Osteoblast (primary cell): Measurements from ENCODE around the gene RHBDD3. TPM values are rescaled to one million over a fixed set of nuclear protein-coding genes. Genes with fewer than 3 reads are reported as not detected.

Experiments
- DNase-seq: peaks from one replicate; pipeline ENCODE4 v3.0.0; 2011; ENCODE audit warnings: low spot score, mixed read lengths; ENCODE audit not compliant: insufficient read length; ENCODE audit errors: missing footprints
- H2AFZ ChIP-seq: 2 replicates; pipeline ENCODE4 v1.6.0; 2011; ENCODE audit warnings: mild to moderate bottlenecking, low read length
- H3K27ac ChIP-seq: 2 replicates; pipeline ENCODE4 v1.5.1; 2011; ENCODE audit warnings: mild to moderate bottlenecking, low read depth, low read length, moderate library complexity
- H3K27me3 ChIP-seq: 2 replicates; pipeline ENCODE4 v1.6.0; 2012; ENCODE audit warnings: mild to moderate bottlenecking, control low read depth, inconsistent platforms, low read length, moderate library complexity; ENCODE audit not compliant: insufficient read depth
- H3K36me3 ChIP-seq: 2 replicates; pipeline ENCODE4 v1.5.1; 2011; ENCODE audit warnings: mild to moderate bottlenecking, low read length, control low read depth, moderate library complexity; ENCODE audit not compliant: insufficient read depth
- H3K4me1 ChIP-seq: 2 replicates; pipeline ENCODE4 v1.5.1; 2011; ENCODE audit warnings: mild to moderate bottlenecking, low read length, control low read depth, moderate library complexity; ENCODE audit not compliant: insufficient read depth
- H3K4me2 ChIP-seq: 2 replicates; pipeline ENCODE4 v1.6.0; 2011; ENCODE audit warnings: mild to moderate bottlenecking, low read length; ENCODE audit not compliant: insufficient read depth
- H3K4me3 ChIP-seq: fragments of 200-600 bp; sonication (generic); 3 replicates; pipeline ENCODE4 v1.5.1; 2012; ENCODE audit warnings: mild to moderate bottlenecking, low read length, inconsistent platforms; ENCODE audit not compliant: insufficient read depth
- H3K79me2 ChIP-seq: 2 replicates; pipeline ENCODE4 v1.6.0; 2012; ENCODE audit warnings: mild to moderate bottlenecking, low read length, control low read depth, inconsistent platforms; ENCODE audit not compliant: insufficient read depth
- H3K9me3 ChIP-seq: 2 replicates; pipeline ENCODE4 v1.5.1; 2011; ENCODE audit warnings: low read depth, low read length, control low read depth
- H4K20me1 ChIP-seq: 2 replicates; pipeline ENCODE4 v1.6.0; 2012; ENCODE audit warnings: mild to moderate bottlenecking, low read length, control low read depth; ENCODE audit not compliant: insufficient read depth
- CTCF ChIP-seq: IDR thresholded peaks from 2 replicates; pipeline ENCODE4 v1.5.1; 2011; ENCODE audit warnings: mild to moderate bottlenecking, low read depth, low read length, moderate library complexity; ENCODE audit errors: extremely low read depth
- total RNA-seq: library from RNA; depleted of rRNA; stranded (reverse); fragments of >200 nt; gene quantifications from 2 replicates; pipeline ENCODE4 v1.2.3, GENCODE V29; 2012

Gene RHBDD3
- total RNA-seq, 1 donor: 25.0 TPM

- Histone ChIP-seq H3K36me3 (no peaks in the 10 kb centered on the region), H3K9me3 (no peaks in the 10 kb centered on the region), H3K4me1 (peaks cover 33% of the 10 kb centered on the region), H4K20me1 (peaks cover 18% of the 10 kb centered on the region), H3K4me2 (no peak overlapping the region), H3K4me3 (no peak overlapping the region), H3K79me2 (peaks cover 28% of the 10 kb centered on the region), H2AFZ (no peak overlapping the region), H3K27me3 (peaks cover 41% of the 10 kb centered on the region), H3K27ac (no peak overlapping the region)
- DNase-seq: peak; percentile 84
- TF ChIP-seq CTCF: no peak
These were observed 44.7 kb upstream of the RHBDD3 start for GRCh38 chr22:29312218-29313125.

- H3K27me3 ChIP-seq: peaks cover 34% of the 10 kb centered on the region
- peak; percentile 96 for DNase-seq
- TF ChIP-seq CTCF: no peak
- H3K36me3 ChIP-seq: no peaks in the 10 kb centered on the region
- H3K9me3 ChIP-seq: no peaks in the 10 kb centered on the region
- H3K4me2 ChIP-seq: peak overlapping the region; percentile 78
- H2AFZ ChIP-seq: peak overlapping the region; percentile 85
- H3K27ac ChIP-seq: peak overlapping the region; percentile 77
- H3K4me1 ChIP-seq: peaks cover 37% of the 10 kb centered on the region
- H3K4me3 ChIP-seq: peak overlapping the region; percentile 61
- peaks cover 32% of the 10 kb centered on the region for H3K79me2 ChIP-seq
- peaks cover 18% of the 10 kb centered on the region for H4K20me1 ChIP-seq
These were observed 43.9 kb upstream of the RHBDD3 start for GRCh38 chr22:29311464-29312217.

- no peaks in the 10 kb centered on the region for H3K9me3 ChIP-seq
- peak; percentile 100 for DNase-seq
- peaks cover 26% of the 10 kb centered on the region for H3K27me3 ChIP-seq
- peaks cover 18% of the 10 kb centered on the region for H4K20me1 ChIP-seq
- peak overlapping the region; percentile 85 for H2AFZ ChIP-seq
- peaks cover 37% of the 10 kb centered on the region for H3K4me1 ChIP-seq
- no peak for TF ChIP-seq CTCF
- H3K4me3 ChIP-seq: peak overlapping the region; percentile 61
- no peaks in the 10 kb centered on the region for H3K36me3 ChIP-seq
- H3K4me2 ChIP-seq: peak overlapping the region; percentile 78
- peaks cover 32% of the 10 kb centered on the region for H3K79me2 ChIP-seq
- peak overlapping the region; percentile 77 for H3K27ac ChIP-seq
These were observed 43.1 kb upstream of the RHBDD3 start for GRCh38 chr22:29310863-29311339.
